GM12875 (cell line): Measurements from ENCODE around the gene POLD4.

Experiments
- H3K4me3 ChIP-seq: one replicate; pipeline ENCODE4 v1.5.1; 2011; ENCODE audit warnings: low read depth, low read length, control low read depth
- TF ChIP-seq, protein P1 (sequence below): IDR thresholded peaks from 2 replicates; pipeline ENCODE4 v1.5.1; 2011; ENCODE audit warnings: low read depth, mild to moderate bottlenecking, control low read depth, inconsistent platforms, low read length, moderate library complexity, borderline replicate concordance; ENCODE audit not compliant: insufficient read depth

The POLD4 gene

GRCh38 chr11:67345920-67346819 is 7.2 kb downstream of the POLD4 start:
- H3K4me3 ChIP-seq: no peak overlapping the region
- TF ChIP-seq, protein P1, sequence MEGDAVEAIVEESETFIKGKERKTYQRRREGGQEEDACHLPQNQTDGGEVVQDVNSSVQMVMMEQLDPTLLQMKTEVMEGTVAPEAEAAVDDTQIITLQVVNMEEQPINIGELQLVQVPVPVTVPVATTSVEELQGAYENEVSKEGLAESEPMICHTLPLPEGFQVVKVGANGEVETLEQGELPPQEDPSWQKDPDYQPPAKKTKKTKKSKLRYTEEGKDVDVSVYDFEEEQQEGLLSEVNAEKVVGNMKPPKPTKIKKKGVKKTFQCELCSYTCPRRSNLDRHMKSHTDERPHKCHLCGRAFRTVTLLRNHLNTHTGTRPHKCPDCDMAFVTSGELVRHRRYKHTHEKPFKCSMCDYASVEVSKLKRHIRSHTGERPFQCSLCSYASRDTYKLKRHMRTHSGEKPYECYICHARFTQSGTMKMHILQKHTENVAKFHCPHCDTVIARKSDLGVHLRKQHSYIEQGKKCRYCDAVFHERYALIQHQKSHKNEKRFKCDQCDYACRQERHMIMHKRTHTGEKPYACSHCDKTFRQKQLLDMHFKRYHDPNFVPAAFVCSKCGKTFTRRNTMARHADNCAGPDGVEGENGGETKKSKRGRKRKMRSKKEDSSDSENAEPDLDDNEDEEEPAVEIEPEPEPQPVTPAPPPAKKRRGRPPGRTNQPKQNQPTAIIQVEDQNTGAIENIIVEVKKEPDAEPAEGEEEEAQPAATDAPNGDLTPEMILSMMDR: peak; percentile 85

DNA sequence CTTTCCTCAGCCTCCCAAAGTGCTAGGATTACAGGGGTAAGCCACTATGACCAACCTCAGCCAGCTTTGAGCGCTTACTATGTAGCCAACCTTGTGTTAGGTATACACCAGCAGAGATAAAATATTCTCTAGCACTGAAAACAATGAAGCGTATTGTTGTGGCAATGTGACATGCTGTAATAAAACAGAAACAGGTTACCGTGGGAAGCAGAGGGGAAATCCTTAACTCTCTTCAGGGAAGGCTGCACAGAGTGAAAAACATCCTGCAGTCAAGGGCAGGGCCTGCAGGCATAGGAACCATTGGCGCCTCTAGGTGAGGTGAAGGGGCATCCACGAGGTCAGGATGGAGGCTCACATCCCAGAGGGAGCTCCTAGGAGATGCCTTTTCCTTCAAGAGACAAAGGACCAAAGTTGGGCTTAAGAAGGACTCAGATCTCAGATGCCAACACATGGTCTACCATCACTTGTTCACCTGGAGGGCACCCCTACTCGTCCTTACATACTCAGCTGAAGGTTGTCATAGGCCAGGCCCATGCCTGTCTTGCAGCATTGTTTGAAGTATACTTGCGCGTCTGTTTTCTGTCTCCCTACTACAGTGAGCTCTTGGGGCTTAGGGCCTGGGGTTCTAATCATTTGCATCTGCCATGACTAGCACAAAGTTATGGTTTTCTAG is 8.0 kb downstream of the POLD4 start:
- TF ChIP-seq, protein P1: no peak
- no peak overlapping the region for H3K4me3 ChIP-seq

- no peak overlapping the region for H3K4me3 ChIP-seq
- TF ChIP-seq, protein P1: no peak
Measured at GRCh38 chr11:67344264-67344663, 9.1 kb downstream of the POLD4 start.

DNA sequence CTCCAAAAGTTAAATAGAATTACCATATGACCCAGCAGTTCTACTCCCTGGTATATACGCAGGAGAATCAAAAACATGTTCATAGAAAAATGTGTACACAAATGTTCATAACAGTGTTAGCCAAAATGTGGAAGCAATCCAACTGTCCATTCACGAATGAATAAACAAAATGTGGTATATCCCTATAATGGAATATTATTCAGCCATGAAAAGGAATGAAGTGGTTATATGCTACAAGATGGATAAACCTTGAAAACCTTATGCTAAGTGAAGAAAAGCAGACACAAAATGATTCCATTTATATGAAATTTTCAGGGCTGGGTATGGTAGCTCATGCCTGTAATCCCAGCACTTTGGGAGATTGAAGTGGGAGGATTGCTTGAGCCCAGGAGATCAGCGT is 16.1 kb downstream of the POLD4 start:
- TF ChIP-seq, protein P1: no peak

GRCh38 chr11:67332081-67332691 is 21.2 kb downstream of the POLD4 start:
- TF ChIP-seq, protein P1: no peak
- H3K4me3 ChIP-seq: no peak overlapping the region

More for the DNA sequence above, 16.1 kb downstream of the POLD4 start:
- no peak overlapping the region for H3K4me3 ChIP-seq

- TF ChIP-seq, protein P1: no peak
- H3K4me3 ChIP-seq: no peak overlapping the region
Measured at GRCh38 chr11:67323526-67323925, 29.8 kb downstream of the POLD4 start.

GRCh38 chr11:67322049-67322448 is 31.3 kb downstream of the POLD4 start:
- no peak overlapping the region for H3K4me3 ChIP-seq
- TF ChIP-seq, protein P1: no peak
